Measurements from ENCODE around the gene RALGAPA1.
A peak's percentile ranks its signal among the peaks of the same experiment; 100 is the strongest.

RALGAPA1 gene

DNA sequence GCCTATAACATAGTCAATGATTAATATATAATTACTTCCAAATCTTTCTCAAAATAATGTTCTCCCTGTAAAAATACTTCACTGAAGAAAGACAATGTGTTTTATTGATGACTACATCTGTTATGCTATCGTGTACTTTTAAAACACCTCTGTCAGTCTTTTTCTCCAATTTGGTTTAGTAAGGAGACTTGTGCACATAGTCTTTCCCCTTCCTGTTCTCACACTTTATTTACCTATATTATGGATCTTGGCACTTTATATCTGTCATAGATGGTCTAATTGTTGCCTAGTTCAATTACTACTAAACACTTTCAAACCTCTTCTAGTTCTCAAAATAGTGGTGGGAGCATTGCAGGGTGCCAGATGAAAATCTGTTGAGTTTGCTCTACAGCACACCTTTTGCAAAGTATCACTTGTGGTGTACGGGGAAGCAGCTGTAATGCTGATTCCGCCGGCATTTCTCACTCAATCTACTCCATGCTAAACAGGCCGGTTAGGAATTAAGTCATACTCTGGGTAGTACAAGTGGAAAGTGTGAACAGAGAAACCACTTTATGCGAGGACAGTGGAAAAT lies 276.2 kb downstream of the RALGAPA1 start:
- Histone ChIP-seq H3K27me3 (replicated peaks; ENCODE audit: control insufficient read depth, insufficient read depth, low read length) (no peaks in the 10 kb centered on the region; the same call in 1 of the 2 replicates), H3K36me3 (ENCODE audit: control insufficient read depth, insufficient read depth, low read length) (no peaks in the 10 kb centered on the region), H3K4me3 (replicated peaks; ENCODE audit: low read depth, low read length) (peak overlapping the region; percentile 76)
- DNase-seq (ENCODE audit: extremely low read depth, insufficient read length) = no peak
- TF ChIP-seq, protein P1, sequence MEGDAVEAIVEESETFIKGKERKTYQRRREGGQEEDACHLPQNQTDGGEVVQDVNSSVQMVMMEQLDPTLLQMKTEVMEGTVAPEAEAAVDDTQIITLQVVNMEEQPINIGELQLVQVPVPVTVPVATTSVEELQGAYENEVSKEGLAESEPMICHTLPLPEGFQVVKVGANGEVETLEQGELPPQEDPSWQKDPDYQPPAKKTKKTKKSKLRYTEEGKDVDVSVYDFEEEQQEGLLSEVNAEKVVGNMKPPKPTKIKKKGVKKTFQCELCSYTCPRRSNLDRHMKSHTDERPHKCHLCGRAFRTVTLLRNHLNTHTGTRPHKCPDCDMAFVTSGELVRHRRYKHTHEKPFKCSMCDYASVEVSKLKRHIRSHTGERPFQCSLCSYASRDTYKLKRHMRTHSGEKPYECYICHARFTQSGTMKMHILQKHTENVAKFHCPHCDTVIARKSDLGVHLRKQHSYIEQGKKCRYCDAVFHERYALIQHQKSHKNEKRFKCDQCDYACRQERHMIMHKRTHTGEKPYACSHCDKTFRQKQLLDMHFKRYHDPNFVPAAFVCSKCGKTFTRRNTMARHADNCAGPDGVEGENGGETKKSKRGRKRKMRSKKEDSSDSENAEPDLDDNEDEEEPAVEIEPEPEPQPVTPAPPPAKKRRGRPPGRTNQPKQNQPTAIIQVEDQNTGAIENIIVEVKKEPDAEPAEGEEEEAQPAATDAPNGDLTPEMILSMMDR (IDR thresholded peaks at IDR 0.05; ENCODE audit: insufficient read depth, low read length, poor library complexity, severe bottlenecking) = no peak

DNA sequence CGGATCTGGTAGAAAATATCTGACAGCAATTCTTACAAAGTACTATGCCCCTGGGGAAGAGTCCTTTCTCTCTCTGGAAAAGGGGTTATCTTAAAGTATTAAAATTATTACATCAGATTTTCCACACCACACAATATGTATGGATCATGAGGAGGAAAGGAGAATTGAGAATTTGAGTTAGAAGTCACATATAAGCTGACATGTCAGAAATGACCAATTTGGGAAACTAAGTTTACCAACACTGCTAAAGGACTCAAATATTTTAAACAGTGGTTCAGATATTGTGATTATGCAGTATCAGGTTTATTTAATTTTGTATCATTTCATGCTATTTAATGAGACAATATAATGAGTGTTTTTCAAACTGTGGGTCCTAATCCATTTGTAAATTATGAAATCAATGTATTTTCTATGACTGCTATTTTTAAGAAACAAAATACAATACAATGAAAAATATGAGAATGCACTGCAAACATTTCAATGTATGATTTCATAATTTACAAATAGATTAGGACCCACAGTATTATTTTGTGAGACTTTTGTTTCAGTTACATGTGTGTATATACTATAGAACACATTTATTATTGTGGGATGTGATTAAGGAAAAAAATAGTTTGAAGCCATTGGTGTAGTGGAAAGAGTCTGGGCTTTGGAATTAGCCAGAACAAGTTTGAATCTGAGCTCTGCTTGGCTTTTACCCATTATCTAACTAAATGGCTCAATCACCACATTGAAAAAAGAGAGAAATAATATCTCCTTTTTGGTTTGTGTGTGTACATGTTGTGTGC lies 276.9 kb downstream of the RALGAPA1 start:
- Histone ChIP-seq H3K27me3 (replicated peaks; ENCODE audit: control insufficient read depth, insufficient read depth, low read length) (no peaks in the 10 kb centered on the region; the same call in 1 of the 2 replicates), H3K4me3 (replicated peaks; ENCODE audit: low read depth, low read length) (no peak overlapping the region), H3K36me3 (ENCODE audit: control insufficient read depth, insufficient read depth, low read length) (no peaks in the 10 kb centered on the region)
- DNase-seq (ENCODE audit: extremely low read depth, insufficient read length) = no peak
- TF ChIP-seq, protein P1 (IDR thresholded peaks at IDR 0.05; ENCODE audit: insufficient read depth, low read length, poor library complexity, severe bottlenecking) = no peak

DNA sequence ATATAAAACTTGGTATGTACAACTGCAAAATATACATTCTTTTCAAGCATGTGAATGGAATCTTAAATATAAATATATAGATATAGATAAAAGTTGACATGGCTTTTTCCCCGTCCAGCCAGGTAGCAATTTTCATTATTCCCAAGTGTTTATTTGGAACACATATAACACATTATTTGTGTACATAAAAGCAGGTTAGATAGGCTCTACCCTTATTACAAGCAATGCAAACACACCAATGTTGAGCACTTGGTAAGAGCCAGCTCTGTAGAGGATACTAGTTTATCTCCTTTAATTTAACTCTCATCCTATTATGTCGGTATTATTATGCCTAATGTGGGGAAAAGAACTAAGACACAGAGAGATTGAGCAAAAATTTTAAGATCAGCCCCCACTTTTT lies 282.1 kb downstream of the RALGAPA1 start:
- H3K27me3 ChIP-seq (replicated peaks; ENCODE audit: control insufficient read depth, insufficient read depth, low read length) = no peaks in the 10 kb centered on the region; the same call in 1 of the 2 replicates
- TF ChIP-seq, protein P1 (IDR thresholded peaks at IDR 0.05; ENCODE audit: insufficient read depth, low read length, poor library complexity, severe bottlenecking) = no peak
- DNase-seq (ENCODE audit: extremely low read depth, insufficient read length) = no peak
- no peaks in the 10 kb centered on the region for H3K36me3 ChIP-seq (ENCODE audit: control insufficient read depth, insufficient read depth, low read length)
- H3K4me3 ChIP-seq (replicated peaks; ENCODE audit: low read depth, low read length) = no peak overlapping the region

DNA sequence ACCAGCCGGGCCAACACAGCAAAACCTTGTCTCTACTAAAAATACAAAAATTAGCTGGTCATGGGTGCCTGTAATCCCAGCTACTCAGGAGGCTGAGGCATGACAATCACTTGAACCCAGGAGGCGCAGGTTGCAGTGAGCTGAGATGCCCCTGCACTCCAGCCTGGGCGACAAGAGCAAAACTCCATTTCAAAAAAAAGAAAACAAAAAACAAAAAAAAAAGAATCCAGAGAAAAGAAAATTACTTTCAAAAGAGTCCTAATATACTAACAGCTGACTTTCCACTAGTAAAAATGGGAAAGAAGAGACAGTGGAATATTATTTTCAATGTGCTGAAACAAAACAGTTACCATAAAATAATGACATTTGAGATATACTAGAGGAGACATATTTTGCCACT lies 283.4 kb downstream of the RALGAPA1 start:
- no peaks in the 10 kb centered on the region; the same call in 1 of the 2 replicates for H3K27me3 ChIP-seq (replicated peaks; ENCODE audit: control insufficient read depth, insufficient read depth, low read length)
- no peak overlapping the region for H3K4me3 ChIP-seq (replicated peaks; ENCODE audit: low read depth, low read length)
- DNase-seq (ENCODE audit: extremely low read depth, insufficient read length) = no peak
- no peaks in the 10 kb centered on the region for H3K36me3 ChIP-seq (ENCODE audit: control insufficient read depth, insufficient read depth, low read length)
- TF ChIP-seq, protein P1 (IDR thresholded peaks at IDR 0.05; ENCODE audit: insufficient read depth, low read length, poor library complexity, severe bottlenecking) = no peak

DNA sequence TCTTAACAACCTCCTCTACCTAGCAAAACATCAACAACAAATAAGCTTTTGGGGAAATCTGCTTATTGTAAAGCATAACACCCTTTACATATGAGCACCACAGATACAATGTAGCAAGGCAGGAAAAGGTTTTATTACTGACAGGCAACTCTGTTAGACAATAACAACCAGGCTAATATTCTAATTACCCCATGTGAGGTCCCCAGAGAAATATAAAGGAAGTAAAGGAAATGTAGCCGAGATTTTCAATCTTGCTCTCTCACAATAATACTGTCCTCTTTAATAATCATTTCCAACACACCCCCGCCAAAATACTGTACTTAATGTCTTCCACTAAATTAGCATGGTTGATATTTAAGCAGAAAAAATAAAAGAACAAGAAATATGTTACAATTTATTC lies 289.1 kb downstream of the RALGAPA1 start:
- H3K36me3 ChIP-seq (ENCODE audit: control insufficient read depth, insufficient read depth, low read length) = no peaks in the 10 kb centered on the region
- no peak overlapping the region for H3K4me3 ChIP-seq (replicated peaks; ENCODE audit: low read depth, low read length)
- no peak for DNase-seq (ENCODE audit: extremely low read depth, insufficient read length)
- TF ChIP-seq, protein P1 (IDR thresholded peaks at IDR 0.05; ENCODE audit: insufficient read depth, low read length, poor library complexity, severe bottlenecking) = no peak
- no peaks in the 10 kb centered on the region for H3K27me3 ChIP-seq (replicated peaks; ENCODE audit: control insufficient read depth, insufficient read depth, low read length)

All from GM06990 (cell line).